H1 (cell line): Measurements from ENCODE around the gene LY6G5C. TPM values are rescaled to one million over a fixed set of nuclear protein-coding genes. Genes with fewer than 3 reads are reported as not detected.

Experiments used
- CTCF ChIA-PET: fragments of 300-600 bp; sonication (Branson Sonifier 250); formaldehyde crosslinking; loops from one replicate; lab custom pipeline; 2021; ENCODE audit not compliant: partially characterized antibody; lab: Charles Lee
- POLR2A ChIA-PET: fragments of 300-600 bp; sonication (Branson Sonifier 250); formaldehyde crosslinking; loops from one replicate; lab custom pipeline; 2021; ENCODE audit warnings: inconsistent platforms; ENCODE audit not compliant: partially characterized antibody; lab: Charles Lee
- DNase-seq, 2 experiments: peaks; one replicate each; pipeline versions ENCODE4 v3.0.0 to v3.0.0-alpha.2; 2010 to 2022; ENCODE audit warnings: low spot score in 2 of 2, low read depth in 1 of 2, mixed read lengths in 1 of 2
- FAIRE-seq: peaks from 2 replicates; lab custom pipeline; 2011; peaks lifted over from hg19 to GRCh38; lab: Jason Lieb, UNC
- H2AFZ ChIP-seq: 2 replicates; pipeline ENCODE4 v1.8.1; 2012; ENCODE audit warnings: low read length, inconsistent platforms
- H2AK5ac ChIP-seq: 2 replicates; pipeline ENCODE4 v1.6.1; 2013; ENCODE audit warnings: low read depth, low read length
- H2BK120ac ChIP-seq: replicated peaks from 2 replicates; pipeline ENCODE3; 2013; ENCODE audit warnings: low read depth, low read length, inconsistent platforms
- H2BK12ac ChIP-seq: 2 replicates; pipeline ENCODE4 v1.6.1; 2013; ENCODE audit warnings: low read depth, low read length
- H2BK15ac ChIP-seq: 2 replicates; pipeline ENCODE4 v1.6.1; 2013; ENCODE audit warnings: low read length
- H2BK20ac ChIP-seq: 2 replicates; pipeline ENCODE4 v1.6.1; 2013; ENCODE audit warnings: low read length
- H2BK5ac ChIP-seq: 2 replicates; pipeline ENCODE4 v1.6.1; 2013; ENCODE audit warnings: low read depth, low read length
- H3K14ac ChIP-seq: 2 replicates; pipeline ENCODE4 v1.6.1; 2013; ENCODE audit warnings: inconsistent platforms; ENCODE audit not compliant: insufficient read length
- H3K18ac ChIP-seq: 2 replicates; pipeline ENCODE4 v1.6.1; 2013; ENCODE audit warnings: low read length; ENCODE audit errors: extremely low read depth
- H3K23ac ChIP-seq: 2 replicates; pipeline ENCODE4 v1.6.1; 2013; ENCODE audit warnings: inconsistent platforms; ENCODE audit not compliant: insufficient read length
- H3K23me2 ChIP-seq: 2 replicates; pipeline ENCODE4 v1.6.1; 2013; ENCODE audit warnings: low read depth, low read length
- H3K27ac ChIP-seq: 2 replicates; pipeline ENCODE4 v1.6.1; 2011; ENCODE audit warnings: low read depth, low read length, inconsistent platforms
- H3K27me3 ChIP-seq, 4 experiments: replicated peaks in 1 of 4; 1 replicate in 1 of 4; 2 replicates in 3 of 4; pipeline versions ENCODE4 v1.6.1 to v1.8.1; 2011 to 2013; ENCODE audit warnings: low read length in 3 of 4, mild to moderate bottlenecking in 3 of 4, inconsistent platforms in 2 of 4, mixed read lengths in 2 of 4, moderate library complexity in 1 of 4; ENCODE audit not compliant: control insufficient read depth in 3 of 4, insufficient read depth in 3 of 4; ENCODE audit errors: extremely low read depth in 1 of 4
- H3K36me3 ChIP-seq, 4 experiments: 2 replicates each; pipeline versions ENCODE4 v1.6.1 to v1.8.1; 2011 to 2013; ENCODE audit warnings: mild to moderate bottlenecking in 4 of 4, low read length in 3 of 4, moderate library complexity in 2 of 4, control low read depth in 1 of 4, inconsistent platforms in 1 of 4; ENCODE audit not compliant: insufficient read depth in 4 of 4, control insufficient read depth in 2 of 4
- H3K4ac ChIP-seq: replicated peaks from 2 replicates; pipeline ENCODE3; 2013; ENCODE audit warnings: low read length, low read depth, mixed read lengths, inconsistent platforms; ENCODE audit not compliant: insufficient read length
- H3K4me1 ChIP-seq, 4 experiments: replicated peaks in 1 of 4; 1 replicate in 1 of 4; 2 replicates in 3 of 4; pipeline versions ENCODE4 v1.6.1 to v1.8.1; 2011 to 2013; ENCODE audit warnings: low read length in 3 of 4, inconsistent platforms in 2 of 4, mixed read lengths in 1 of 4; ENCODE audit not compliant: insufficient read depth in 4 of 4, control insufficient read depth in 3 of 4
- H3K4me2 ChIP-seq, 2 experiments: 2 replicates each; pipeline versions ENCODE4 v1.6.1 to v1.8.1; 2011 to 2013; ENCODE audit warnings: low read depth in 2 of 2, low read length in 2 of 2, control low read depth in 1 of 2, inconsistent platforms in 1 of 2, mild to moderate bottlenecking in 1 of 2; ENCODE audit not compliant: insufficient read depth in 1 of 2
- H3K4me3 ChIP-seq, 4 experiments: fragments of 200-600, 300-600 bp in 1 of 4; sonication (generic), shearing (Covaris generic), sonication (Bioruptor Twin) in 1 of 4; 2 replicates each; pipeline versions ENCODE4 v1.5.1 to v1.8.1; 2011 to 2016; ENCODE audit warnings: low read length in 4 of 4, low read depth in 3 of 4, control low read depth in 2 of 4, inconsistent platforms in 2 of 4, mild to moderate bottlenecking in 2 of 4, mixed read lengths in 1 of 4, moderate library complexity in 1 of 4; ENCODE audit not compliant: insufficient read depth in 2 of 4; ENCODE audit errors: extremely low read depth in 1 of 4
- H3K56ac ChIP-seq: replicated peaks from 2 replicates; pipeline ENCODE3; 2013; ENCODE audit warnings: low read depth, mild to moderate bottlenecking, mixed read lengths, low read length, inconsistent platforms; ENCODE audit not compliant: insufficient read length
- H3K79me1 ChIP-seq: 2 replicates; pipeline ENCODE4 v1.6.1; 2013; ENCODE audit warnings: low read depth, low read length, control low read depth
- H3K79me2 ChIP-seq, 2 experiments: 2 replicates each; pipeline versions ENCODE4 v1.6.1 to v1.8.1; 2012 to 2013; ENCODE audit warnings: low read length in 2 of 2, mild to moderate bottlenecking in 2 of 2, inconsistent platforms in 1 of 2; ENCODE audit not compliant: insufficient read depth in 2 of 2, control insufficient read depth in 1 of 2
- H3K9ac ChIP-seq, 4 experiments: replicated peaks in 1 of 4; 1 replicate in 1 of 4; 2 replicates in 3 of 4; pipeline versions ENCODE4 v1.6.1 to v1.8.1; 2011 to 2013; ENCODE audit warnings: low read depth in 3 of 4, low read length in 3 of 4, control low read depth in 2 of 4, mild to moderate bottlenecking in 2 of 4, moderate library complexity in 2 of 4, inconsistent platforms in 1 of 4; ENCODE audit errors: extremely low read depth in 1 of 4
- H3K9me3 ChIP-seq, 2 experiments: 2 replicates each; pipeline versions ENCODE4 v1.6.1 to v1.8.1; 2012 to 2013; ENCODE audit warnings: mild to moderate bottlenecking in 2 of 2, moderate library complexity in 2 of 2, control low read depth in 1 of 2, inconsistent platforms in 1 of 2, low read depth in 1 of 2, low read length in 1 of 2, mixed read lengths in 1 of 2; ENCODE audit not compliant: insufficient read depth in 2 of 2
- H4K20me1 ChIP-seq, 2 experiments: replicated peaks in 1 of 2; 2 replicates each; pipeline versions ENCODE3 to v1.8.1; 2011 to 2013; ENCODE audit warnings: inconsistent platforms in 2 of 2, low read length in 2 of 2, mild to moderate bottlenecking in 1 of 2; ENCODE audit not compliant: insufficient read depth in 2 of 2, control insufficient read depth in 1 of 2
- H4K5ac ChIP-seq: 2 replicates; pipeline ENCODE4 v1.6.1; 2013; ENCODE audit warnings: low read length, low read depth, mixed read lengths, inconsistent platforms; ENCODE audit not compliant: insufficient read length
- H4K8ac ChIP-seq: 2 replicates; pipeline ENCODE4 v1.8.0; 2013; ENCODE audit warnings: mild to moderate bottlenecking, moderate library complexity, low read length, inconsistent platforms; ENCODE audit not compliant: insufficient read depth; ENCODE audit errors: extremely low read depth
- H4K91ac ChIP-seq: replicated peaks from 2 replicates; pipeline ENCODE3; 2013; ENCODE audit warnings: low read length, mixed read lengths, inconsistent platforms; ENCODE audit not compliant: insufficient read length
- ASH2L ChIP-seq: fragments of 200-600, 300-600 bp; sonication (generic); IDR thresholded peaks from one replicate; pipeline ENCODE4 v1.7.1; 2017; ENCODE audit warnings: low read length
- CBX8 ChIP-seq: fragments of 300-800, 300-1000 bp; sonication (generic); IDR thresholded peaks from 2 replicates; pipeline ENCODE4 v1.7.1; 2016; ENCODE audit warnings: low read depth, low read length, borderline replicate concordance
- CEBPB ChIP-seq: IDR thresholded peaks from 2 replicates; pipeline ENCODE4 v1.6.1; 2012; ENCODE audit warnings: low read depth, low read length
- HDAC2 ChIP-seq, 2 experiments: fragments of 300-600 bp in 1 of 2; sonication (generic) in 1 of 2; IDR thresholded peaks; 2 replicates each; pipeline ENCODE4 v1.6.1; 2011 to 2012; ENCODE audit warnings: low read depth in 2 of 2, low read length in 2 of 2, mild to moderate bottlenecking in 2 of 2, moderate library complexity in 2 of 2, borderline replicate concordance in 1 of 2, inconsistent platforms in 1 of 2
- HDAC6 ChIP-seq: IDR thresholded peaks from one replicate; pipeline ENCODE4 v1.7.1; 2012; ENCODE audit warnings: low read depth, mild to moderate bottlenecking, inconsistent platforms, low read length, moderate library complexity
- JUND ChIP-seq: IDR thresholded peaks from 2 replicates; pipeline ENCODE4 v1.6.1; 2011; ENCODE audit warnings: mild to moderate bottlenecking, improper control_type of control experiment, low read length
- NANOG ChIP-seq: IDR thresholded peaks from 2 replicates; pipeline ENCODE4 v1.6.1; 2011; ENCODE audit warnings: low read length, low read depth, mild to moderate bottlenecking, inconsistent platforms; ENCODE audit not compliant: insufficient read depth, poor library complexity, severe bottlenecking
- NRF1 ChIP-seq: IDR thresholded peaks from 2 replicates; pipeline ENCODE4 v1.6.1; 2011; ENCODE audit warnings: mild to moderate bottlenecking, low read depth, low read length, improper control_type of control experiment
- RNF2 ChIP-seq: fragments of 200-900, 300-1000 bp; sonication (generic); IDR thresholded peaks from 2 replicates; pipeline ENCODE4 v1.7.1; 2016; ENCODE audit warnings: borderline replicate concordance, low read depth, mild to moderate bottlenecking, antibody characterized with exemption, low read length; ENCODE audit not compliant: poor library complexity, severe bottlenecking; ENCODE audit errors: missing control alignments
- TCF12 ChIP-seq: IDR thresholded peaks from 2 replicates; pipeline ENCODE4 v1.6.1; 2011; ENCODE audit warnings: low read depth, mild to moderate bottlenecking, low read length
- WGBS, 2 experiments: shearing (Covaris generic) in 1 of 2; methylation state at CpG; one replicate each; pipeline versions ENCODE4 v1.1.6 to v1.1.7; 2013 to 2015; ENCODE audit warnings: low lambda C conversion rate in 2 of 2, mixed read lengths in 2 of 2, inconsistent platforms in 1 of 2, low coverage in 1 of 2, missing lambda C conversion rate in 1 of 2; ENCODE audit not compliant: insufficient replicate concordance in 2 of 2, insufficient coverage in 1 of 2, insufficient read length in 1 of 2; ENCODE audit errors: extremely low coverage in 1 of 2, missing lambda C conversion rate in 1 of 2; 5-methylcytosine and 5-hydroxymethylcytosine counted together
- polyA plus RNA-seq, 7 experiments: library from polyadenylated mRNA; depleted of rRNA in 3 of 7; stranded (reverse) in 5 of 7; unstranded in 2 of 7; fragments of >200 nt in 5 of 7; fragments of 200-250 nt in 2 of 7; gene quantifications; 1 replicate in 5 of 7; 2 replicates in 1 of 7; 4 replicates in 1 of 7; pipeline versions ENCODE4 v1.2.1 to v1.2.3, GENCODE V29; 2011 to 2013; ENCODE audit warnings: missing spikeins in 2 of 7, mixed read lengths in 2 of 7
- total RNA-seq: library from RNA; stranded (reverse); fragmentation: NEBNext Ultra II Directional; extraction: Animal tissue kit (Norgen Biotek cat#: 25700); gene quantifications from 2 replicates; pipeline ENCODE4 v1.2.1, GENCODE V29; 2021

The LY6G5C gene
- total and polyA plus RNA-seq, 2 of the 8 experiments (the other 6 are each of a cell fraction or from before 2014, with no cell fraction given) = 1.1 to 1.8 TPM

DNA sequence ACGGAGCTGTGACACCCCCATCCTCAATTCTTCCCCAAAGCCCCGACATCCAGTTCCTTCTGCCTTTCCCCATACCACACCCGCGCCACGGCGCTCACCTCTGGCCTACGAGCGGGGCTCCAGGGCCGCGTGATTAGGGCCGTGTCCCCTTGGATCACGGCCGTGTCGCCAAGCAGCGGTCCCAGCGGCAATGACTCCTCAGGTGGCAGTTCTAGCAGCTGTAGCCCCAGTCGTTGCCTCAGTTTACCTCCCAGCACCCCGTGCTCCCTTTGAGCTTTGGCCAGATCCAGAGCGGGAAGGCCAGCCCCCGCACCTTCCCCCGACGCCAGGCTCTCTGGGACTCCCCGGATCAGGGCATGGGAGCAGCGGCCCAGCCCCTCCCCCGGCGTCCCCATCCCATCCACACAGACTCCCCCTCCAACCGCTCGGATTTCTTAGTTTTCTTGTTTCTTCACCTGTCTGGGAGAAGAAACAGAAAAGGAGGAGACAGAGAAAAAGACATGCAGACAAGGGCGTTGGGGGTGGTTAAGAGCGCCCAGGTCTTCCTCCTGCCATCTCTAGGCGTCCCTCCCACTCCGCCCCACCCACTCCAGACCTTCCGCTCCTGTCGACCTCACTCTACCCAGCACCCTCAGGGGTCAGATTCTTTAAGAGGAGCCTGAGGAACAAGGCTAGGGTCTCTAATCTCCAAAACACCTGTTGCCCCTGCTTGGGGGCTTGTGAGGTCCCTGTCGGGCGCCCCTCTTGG, 48.1 kb upstream of the LY6G5C start, which contains the start of gene DDAH2:
TSS of gene DDAH2 (minus strand) at position 533 of the 748 bp plus-strand sequence. CDS start at position 395, 138 bp downstream.
- Histone ChIP-seq H4K8ac (peak within 1 kb of the TSS; percentile 86), H3K9ac (peak within 1 kb of the TSS; percentile 62 to 75 (median 71)), H3K27me3 (no peaks in the 10 kb centered on the region), H2BK5ac (no peak within 1 kb of the TSS; the same call in none of the 2 replicates), H3K4me1 (peaks cover 3 to 13% (median 7%) of the 10 kb centered on the region in 4 experiments), H2BK20ac (no peak within 1 kb of the TSS), H3K27ac (peak within 1 kb of the TSS; percentile 49; the same call in 1 of the 2 replicates), H3K56ac (peak within 1 kb of the TSS; percentile 87), H3K79me2 (peaks cover 0 to 3% of the 10 kb centered on the region in 2 experiments; a peak in 2 of 4 replicates), H3K14ac (no peak within 1 kb of the TSS), H2BK15ac (peak within 1 kb of the TSS; percentile 61; the same call in 1 of the 2 replicates), H2AK5ac (no peak within 1 kb of the TSS), H3K4me2 (peak within 1 kb of the TSS; percentile 31 to 90), H3K18ac (peak within 1 kb of the TSS; percentile 52), H4K91ac (peak within 1 kb of the TSS; percentile 27), H3K4me3 (peak within 1 kb of the TSS; percentile 56 to 91 (median 83)), H3K9me3 (no peaks in the 10 kb centered on the region), H3K23me2 (peaks cover 2% of the 10 kb centered on the region; the same call in 1 of the 2 replicates), H2BK12ac (peak within 1 kb of the TSS; percentile 92; the same call in 1 of the 2 replicates), H2BK120ac (no peak within 1 kb of the TSS), H3K4ac (peak within 1 kb of the TSS; percentile 63), H3K36me3 (peaks cover 8 to 37% (median 31%) of the 10 kb centered on the region in 4 experiments), H4K5ac (peak within 1 kb of the TSS; percentile 84), H4K20me1 (peaks cover 0 to 1% of the 10 kb centered on the region in 2 experiments), H2AFZ (peak within 1 kb of the TSS; percentile 92; the same call in 1 of the 2 replicates), H3K23ac (no peak within 1 kb of the TSS), H3K79me1 (peaks cover 6% of the 10 kb centered on the region; the same call in 1 of the 2 replicates)
- CTCF ChIA-PET = interaction anchor here (0.5 to 8.9 kb wide), 30 partner anchors 8 to 190 kb away, joined by 3 to 89 read pairs (median 4); partner anchors contain the start of genes ABHD16A, C6orf47, LSM2 and LY6G6D
- POLR2A ChIA-PET = interaction anchor here (0.5 to 4.2 kb wide), 30 partner anchors 8 to 427 kb away, joined by 3 to 57 read pairs (median 6); partner anchors contain the start of genes ABHD16A, ATP6V1G2, BAG6 and C6orf47
- WGBS, 2 experiments = 61% methylated on average over 27 of the region's 36 CpGs; no CpG with 5 or more reads in 1 of the 2 experiments
- DNase-seq = no peak
- FAIRE-seq = no peak
- TF ChIP-seq NRF1 (no peak), HDAC6 (no peak), HDAC2 (IDR thresholded peaks at IDR 0.05; ENCODE audit: borderline replicate concordance in 1 of 2, low read depth in 2 of 2, low read length in 2 of 2) (0 out of 4 replicates have a peak, but pooled peaks of 1 of the 2 experiments have one; percentile 62), JUND (no peak; the same call in 1 of the 2 replicates), TCF12 (peak; percentile 98), CBX8 (no peak), ASH2L (no peak), NANOG (no peak), RNF2 (no peak), CEBPB (no peak)
